DND-41 (cell line): Measurements from ENCODE around the gene CCT8.

Experiments
- ATAC-seq: fragments of 200-7000 bp; cut with Tn5 transposase; 3 replicates; pipeline ENCODE4 v1.9.1; 2021; ENCODE audit warnings: low read depth; ENCODE audit not compliant: insufficient read depth
- DNase-seq: peaks from one replicate; pipeline ENCODE4 v3.0.0-alpha.2; 2020
- H2AFZ ChIP-seq: 2 replicates; pipeline ENCODE4 v1.6.0; 2012; ENCODE audit warnings: low read depth, low read length
- H3K27ac ChIP-seq: 2 replicates; pipeline ENCODE4 v1.5.1; 2012; ENCODE audit warnings: low read length, inconsistent platforms
- H3K27me3 ChIP-seq: fragments of 200-600 bp; sonication (generic); 2 replicates; pipeline ENCODE4 v1.6.0; 2012; ENCODE audit warnings: low read length, mild to moderate bottlenecking, inconsistent platforms; ENCODE audit not compliant: insufficient read depth, poor library complexity
- H3K36me3 ChIP-seq: 2 replicates; pipeline ENCODE4 v1.5.1; 2012; ENCODE audit warnings: low read length, inconsistent platforms; ENCODE audit not compliant: insufficient read depth
- H3K4me1 ChIP-seq: 2 replicates; pipeline ENCODE4 v1.5.1; 2012; ENCODE audit warnings: mild to moderate bottlenecking, low read length; ENCODE audit not compliant: insufficient read depth
- H3K4me2 ChIP-seq: 2 replicates; pipeline ENCODE4 v1.6.0; 2012; ENCODE audit warnings: mild to moderate bottlenecking, moderate library complexity, low read length, inconsistent platforms; ENCODE audit not compliant: insufficient read depth
- H3K4me3 ChIP-seq, 2 experiments: fragments of 200-600 bp in 1 of 2; shearing (Covaris generic) in 1 of 2; 2 replicates each; pipeline ENCODE4 v1.5.1; 2012 to 2016; ENCODE audit warnings: inconsistent platforms in 2 of 2, low read length in 2 of 2, mild to moderate bottlenecking in 2 of 2, low read depth in 1 of 2, moderate library complexity in 1 of 2
- H3K79me2 ChIP-seq: 2 replicates; pipeline ENCODE4 v1.6.0; 2012; ENCODE audit warnings: low read length, inconsistent platforms; ENCODE audit not compliant: insufficient read depth
- H3K9ac ChIP-seq: 2 replicates; pipeline ENCODE4 v1.6.0; 2012; ENCODE audit warnings: low read depth, mild to moderate bottlenecking, inconsistent platforms, low read length, moderate library complexity
- H3K9me3 ChIP-seq: 2 replicates; pipeline ENCODE4 v1.5.1; 2012; ENCODE audit warnings: low read length, moderate library complexity, mild to moderate bottlenecking, inconsistent platforms; ENCODE audit not compliant: insufficient read depth, severe bottlenecking
- H4K20me1 ChIP-seq: 2 replicates; pipeline ENCODE4 v1.6.0; 2012; ENCODE audit warnings: low read length; ENCODE audit not compliant: insufficient read depth
- EZH2 ChIP-seq: IDR thresholded peaks from 3 replicates; pipeline ENCODE4 v1.6.1; 2012; ENCODE audit warnings: borderline replicate concordance, low read depth, mild to moderate bottlenecking, moderate library complexity, low read length, inconsistent platforms; ENCODE audit not compliant: severe bottlenecking
- TF ChIP-seq, protein P1 (sequence below): IDR thresholded peaks from 2 replicates; pipeline ENCODE4 v1.5.1; 2012; ENCODE audit warnings: borderline replicate concordance, low read length, moderate library complexity, mild to moderate bottlenecking; ENCODE audit not compliant: poor library complexity, severe bottlenecking; ENCODE audit errors: extremely low read depth

CCT8 gene

DNA sequence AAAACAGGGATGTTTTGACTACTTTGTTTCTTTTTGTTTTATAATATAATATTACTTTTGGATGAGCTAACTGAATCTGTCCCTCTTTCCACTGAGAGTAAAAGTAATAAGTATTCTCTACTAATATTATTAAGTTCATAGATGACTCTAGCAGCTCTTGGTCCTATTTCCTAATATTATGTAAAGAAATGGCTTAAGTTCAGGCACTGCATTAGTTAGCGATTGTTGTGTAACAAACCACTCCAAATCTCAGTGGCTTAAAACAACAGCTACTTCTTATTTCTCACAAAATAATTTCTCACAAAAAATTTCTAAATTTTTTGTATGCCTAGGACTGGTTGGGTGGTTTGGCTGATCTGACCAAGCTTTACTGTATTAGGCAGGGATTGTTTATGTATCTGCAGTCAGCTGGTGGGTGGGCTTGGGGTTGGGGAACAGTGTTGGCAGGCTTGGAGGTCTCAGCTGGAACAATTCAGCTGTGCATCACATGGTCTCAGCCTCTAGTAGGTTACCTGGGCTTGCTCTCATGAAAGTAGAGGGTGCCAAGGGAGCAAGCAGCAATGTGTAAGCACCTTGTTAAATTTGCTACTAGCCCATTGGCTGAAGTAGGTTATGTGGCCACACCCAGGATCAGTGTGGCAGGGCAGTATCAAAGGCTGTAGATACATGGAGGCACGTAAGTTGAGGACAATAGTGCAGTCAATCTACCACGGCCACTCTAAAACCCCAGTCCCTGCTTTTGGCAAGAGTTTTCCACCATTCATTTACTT is 8.8 kb upstream of the CCT8 start:
- Histone ChIP-seq H3K4me3 (no peak overlapping the region), H3K36me3 (no peaks in the 10 kb centered on the region), H3K9me3 (no peaks in the 10 kb centered on the region), H3K4me1 (peaks cover 21% of the 10 kb centered on the region), H4K20me1 (no peaks in the 10 kb centered on the region), H2AFZ (no peak overlapping the region), H3K4me2 (no peak overlapping the region), H3K27me3 (no peaks in the 10 kb centered on the region), H3K79me2 (no peaks in the 10 kb centered on the region), H3K27ac (no peak overlapping the region), H3K9ac (no peak overlapping the region)
- no peak for DNase-seq
- ATAC-seq = no peak
- TF ChIP-seq, protein P1, sequence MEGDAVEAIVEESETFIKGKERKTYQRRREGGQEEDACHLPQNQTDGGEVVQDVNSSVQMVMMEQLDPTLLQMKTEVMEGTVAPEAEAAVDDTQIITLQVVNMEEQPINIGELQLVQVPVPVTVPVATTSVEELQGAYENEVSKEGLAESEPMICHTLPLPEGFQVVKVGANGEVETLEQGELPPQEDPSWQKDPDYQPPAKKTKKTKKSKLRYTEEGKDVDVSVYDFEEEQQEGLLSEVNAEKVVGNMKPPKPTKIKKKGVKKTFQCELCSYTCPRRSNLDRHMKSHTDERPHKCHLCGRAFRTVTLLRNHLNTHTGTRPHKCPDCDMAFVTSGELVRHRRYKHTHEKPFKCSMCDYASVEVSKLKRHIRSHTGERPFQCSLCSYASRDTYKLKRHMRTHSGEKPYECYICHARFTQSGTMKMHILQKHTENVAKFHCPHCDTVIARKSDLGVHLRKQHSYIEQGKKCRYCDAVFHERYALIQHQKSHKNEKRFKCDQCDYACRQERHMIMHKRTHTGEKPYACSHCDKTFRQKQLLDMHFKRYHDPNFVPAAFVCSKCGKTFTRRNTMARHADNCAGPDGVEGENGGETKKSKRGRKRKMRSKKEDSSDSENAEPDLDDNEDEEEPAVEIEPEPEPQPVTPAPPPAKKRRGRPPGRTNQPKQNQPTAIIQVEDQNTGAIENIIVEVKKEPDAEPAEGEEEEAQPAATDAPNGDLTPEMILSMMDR = no peak
- no peak for TF ChIP-seq EZH2

- H3K79me2 ChIP-seq = no peaks in the 10 kb centered on the region
- ATAC-seq (no peak), DNase-seq (no peak)
- no peak overlapping the region for H3K4me3 ChIP-seq
- H3K9ac ChIP-seq = no peak overlapping the region
- no peak overlapping the region for H2AFZ ChIP-seq
- H3K27ac ChIP-seq = no peak overlapping the region
- H3K9me3 ChIP-seq = no peaks in the 10 kb centered on the region
- no peaks in the 10 kb centered on the region for H3K36me3 ChIP-seq
- no peak overlapping the region for H3K4me2 ChIP-seq
- TF ChIP-seq EZH2 = no peak
- TF ChIP-seq, protein P1 = no peak
- H3K27me3 ChIP-seq = no peaks in the 10 kb centered on the region
- peaks cover 34% of the 10 kb centered on the region for H3K4me1 ChIP-seq
- H4K20me1 ChIP-seq = no peaks in the 10 kb centered on the region
Observed at GRCh38 chr21:29080454-29080941, 7.0 kb upstream of the CCT8 start.

GRCh38 chr21:29078869-29079767 is 5.7 kb upstream of the CCT8 start:
- Histone ChIP-seq H3K4me3 (no peak overlapping the region; a peak in 1 of 4 replicates), H4K20me1 (no peaks in the 10 kb centered on the region), H3K79me2 (no peaks in the 10 kb centered on the region), H3K4me1 (peaks cover 43% of the 10 kb centered on the region), H2AFZ (peak overlapping the region; percentile 57), H3K36me3 (no peaks in the 10 kb centered on the region), H3K9ac (no peak overlapping the region), H3K9me3 (no peaks in the 10 kb centered on the region), H3K27me3 (no peaks in the 10 kb centered on the region), H3K27ac (peak overlapping the region; percentile 50), H3K4me2 (no peak overlapping the region)
- TF ChIP-seq, protein P1 = no peak
- no peak for TF ChIP-seq EZH2
- peak; percentile 57 for DNase-seq
- ATAC-seq = peak; percentile 73
